GM19324 (cell line): Measurements from ENCODE around the gene MPHOSPH9.
A peak's percentile ranks its signal among the peaks of the same experiment; 100 is the strongest.

Experiments
- ATAC-seq: cut with Tn5 transposase; IDR thresholded peaks from one replicate; pipeline ENCODE4 v1.9.1; 2021; ENCODE audit warnings: mild to moderate bottlenecking, moderate library complexity; ENCODE audit not compliant: unreplicated experiment, low FRiP score

MPHOSPH9 gene

GRCh38 chr12:123150744-123151456, 82.0 kb downstream of the MPHOSPH9 start, which contains the start of gene PITPNM2:
PITPNM2 (minus strand) TSS chr12:123151090; CDS start chr12:123034590, 116,500 bp downstream.
- ATAC-seq: peak; percentile 73

DNA sequence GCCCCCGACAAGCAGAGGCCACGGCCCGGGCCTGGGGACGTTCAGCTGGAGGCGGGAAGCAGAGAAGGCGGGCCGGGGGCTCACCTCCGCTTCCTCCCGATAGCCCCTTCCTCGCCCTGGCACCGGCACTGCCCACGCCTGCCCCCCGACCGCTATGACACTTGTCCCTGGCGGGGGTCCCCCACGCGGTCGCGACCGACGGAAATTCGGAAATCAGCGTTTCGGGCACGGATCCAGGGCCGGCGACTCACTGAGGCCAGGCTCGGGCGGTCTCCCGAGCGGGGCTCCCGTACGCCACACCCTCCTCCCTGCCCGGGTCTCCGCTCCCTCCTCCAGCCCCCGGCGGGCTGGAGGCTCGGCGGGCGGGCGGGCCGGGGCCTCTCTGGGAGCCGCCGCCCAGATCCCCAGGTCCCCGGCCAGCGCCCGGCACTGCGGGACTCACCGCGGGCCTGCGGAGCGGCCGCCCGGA, 82.6 kb downstream of the MPHOSPH9 start:
- ATAC-seq: no peak

GRCh38 chr12:123149501-123150274, 83.3 kb downstream of the MPHOSPH9 start:
- no peak for ATAC-seq

GRCh38 chr12:123149088-123149487, 83.9 kb downstream of the MPHOSPH9 start:
- ATAC-seq: no peak

- no peak for ATAC-seq
Observed at GRCh38 chr12:123148655-123149054, 84.3 kb downstream of the MPHOSPH9 start.

GRCh38 chr12:123148223-123148622, 84.7 kb downstream of the MPHOSPH9 start:
- ATAC-seq: no peak

GRCh38 chr12:123145211-123145610, 87.7 kb downstream of the MPHOSPH9 start:
- ATAC-seq: no peak

DNA sequence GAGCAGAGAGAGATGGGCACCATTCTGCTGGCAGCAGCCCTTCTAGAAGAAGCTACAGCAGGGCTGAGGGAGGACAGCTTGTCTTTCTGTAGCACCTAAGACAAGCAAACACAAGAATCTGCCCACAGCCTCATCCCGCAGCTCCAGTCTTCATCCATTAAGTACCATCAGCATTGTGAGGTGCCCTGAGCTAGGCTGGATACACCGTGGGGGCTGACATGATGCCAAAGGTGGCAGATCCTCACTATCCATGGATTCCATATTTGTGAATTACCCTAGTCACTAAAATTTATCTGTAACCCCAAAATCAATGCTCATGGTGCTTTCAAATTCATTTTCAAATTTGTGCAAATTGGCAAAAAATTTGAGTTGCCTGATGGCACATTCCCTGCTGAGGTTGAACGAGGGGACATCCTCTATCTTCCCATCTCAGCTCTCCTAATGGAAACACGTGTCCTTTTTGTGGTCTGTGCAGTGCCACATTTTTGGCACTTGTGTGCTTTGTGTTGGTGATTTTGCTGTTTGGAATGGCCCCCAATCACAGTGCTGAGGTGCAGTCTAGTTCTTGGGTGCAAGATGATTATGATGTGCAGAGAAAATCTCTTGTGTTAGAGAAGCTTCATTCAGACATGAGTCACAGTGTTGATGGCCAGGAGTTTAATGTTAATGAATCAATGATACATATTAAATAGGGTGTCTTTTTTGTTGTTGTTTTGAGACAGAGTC, 89.0 kb downstream of the MPHOSPH9 start:
- ATAC-seq: no peak

GRCh38 chr12:123142921-123143735, 89.8 kb downstream of the MPHOSPH9 start:
- ATAC-seq: no peak

DNA sequence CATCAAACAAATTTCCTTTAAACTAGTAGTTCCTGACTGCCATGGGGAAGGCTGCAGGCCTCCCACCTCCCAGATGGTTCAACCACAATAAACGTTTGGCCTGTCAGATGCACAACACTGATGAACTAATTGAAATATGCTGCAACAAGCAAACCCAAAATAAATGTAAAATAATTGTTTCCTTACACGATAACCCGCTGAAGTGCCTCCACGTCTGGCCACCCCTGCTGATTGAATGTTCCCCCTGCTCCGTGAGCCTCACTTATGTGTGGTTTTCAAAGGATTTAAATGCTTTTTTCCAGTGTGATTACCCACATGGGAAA, 90.5 kb downstream of the MPHOSPH9 start:
- ATAC-seq: no peak

- no peak for ATAC-seq
Observed at GRCh38 chr12:123141615-123142517, 91.1 kb downstream of the MPHOSPH9 start.

GRCh38 chr12:123140676-123141614, 92.0 kb downstream of the MPHOSPH9 start:
- ATAC-seq: no peak

- no peak for ATAC-seq
Observed at GRCh38 chr12:123139926-123140675, 92.8 kb downstream of the MPHOSPH9 start.

GRCh38 chr12:123135688-123136087, 97.3 kb downstream of the MPHOSPH9 start:
- ATAC-seq: no peak

GRCh38 chr12:123134826-123135225, 98.1 kb downstream of the MPHOSPH9 start:
- no peak for ATAC-seq

DNA sequence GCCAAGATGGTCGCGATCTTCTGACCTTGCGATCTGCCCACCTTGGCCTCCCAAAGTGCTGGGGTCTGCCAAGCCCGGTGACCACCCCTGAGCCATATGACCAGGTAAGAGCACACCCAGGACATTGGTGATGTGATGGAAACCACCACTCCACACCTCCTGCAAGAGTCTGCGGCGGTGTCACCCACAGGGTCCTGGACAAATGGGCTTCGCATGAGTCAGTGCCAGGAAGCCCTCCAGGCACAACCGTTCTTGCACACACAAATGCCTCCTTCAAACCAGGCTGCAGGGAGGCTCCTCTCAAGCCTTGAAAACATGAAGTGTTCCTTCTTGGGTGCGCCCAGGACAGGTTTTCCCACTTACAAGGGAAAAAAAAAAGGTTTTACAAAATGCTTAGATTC, 98.7 kb downstream of the MPHOSPH9 start:
- no peak for ATAC-seq

- ATAC-seq: no peak
Observed at GRCh38 chr12:123133701-123134100, 99.2 kb downstream of the MPHOSPH9 start.
